Activated T-cell treated with anti-CD3 and anti-CD28 coated beads for 48 hours (primary cell): Measurements from ENCODE around the gene PAFAH1B1.

Source experiments
- DNase-seq: peaks from one replicate; pipeline ENCODE4 v3.0.0-alpha.2; 2020; ENCODE audit warnings: low read depth

Gene PAFAH1B1

GRCh38 chr17:2704031-2704889 lies 110.8 kb downstream of the PAFAH1B1 start:
- no peak for DNase-seq

DNA sequence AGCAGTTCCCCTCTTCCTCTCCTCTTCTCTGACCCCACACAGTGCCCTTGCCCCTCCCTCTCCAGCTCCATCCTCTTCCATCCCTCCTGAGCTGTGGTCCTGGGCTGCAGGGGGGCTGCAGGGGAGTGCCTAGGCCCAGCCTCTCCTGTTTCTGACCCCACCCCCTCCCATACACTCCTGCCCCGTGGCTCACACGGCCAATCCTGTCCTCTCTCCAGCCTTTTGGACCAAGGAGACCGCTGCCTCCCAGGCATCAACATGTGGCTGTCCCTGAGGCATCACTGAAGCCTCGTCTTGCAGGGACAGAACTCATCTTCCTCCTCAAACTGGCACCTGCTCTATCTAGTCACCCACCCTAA lies 111.4 kb downstream of the PAFAH1B1 start:
- no peak for DNase-seq

DNA sequence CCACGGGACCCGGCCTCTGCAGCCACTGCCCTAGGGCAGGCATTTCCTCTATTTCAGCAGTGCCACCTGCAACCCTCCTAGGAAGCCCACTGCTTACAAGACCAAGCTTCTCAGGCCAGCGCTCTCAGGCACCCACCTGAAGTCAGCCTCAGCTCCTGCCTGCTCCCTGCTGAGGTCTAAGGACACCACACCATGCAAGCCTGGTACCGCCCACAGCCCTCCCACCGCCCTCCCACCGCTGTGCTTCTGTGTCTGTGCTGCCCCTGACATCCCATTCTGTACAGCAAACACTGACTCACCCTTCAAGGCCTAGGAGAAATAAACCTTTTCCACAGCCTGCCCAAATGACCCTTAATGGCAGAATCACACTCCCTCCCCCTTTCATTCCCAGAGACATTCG lies 111.8 kb downstream of the PAFAH1B1 start:
- no peak for DNase-seq

- DNase-seq: no peak
Measured at GRCh38 chr17:2705888-2706795, 112.7 kb downstream of the PAFAH1B1 start.

GRCh38 chr17:2706911-2707510 lies 113.6 kb downstream of the PAFAH1B1 start:
- no peak for DNase-seq

- DNase-seq: no peak
Measured at GRCh38 chr17:2707721-2708584, 114.5 kb downstream of the PAFAH1B1 start.

DNA sequence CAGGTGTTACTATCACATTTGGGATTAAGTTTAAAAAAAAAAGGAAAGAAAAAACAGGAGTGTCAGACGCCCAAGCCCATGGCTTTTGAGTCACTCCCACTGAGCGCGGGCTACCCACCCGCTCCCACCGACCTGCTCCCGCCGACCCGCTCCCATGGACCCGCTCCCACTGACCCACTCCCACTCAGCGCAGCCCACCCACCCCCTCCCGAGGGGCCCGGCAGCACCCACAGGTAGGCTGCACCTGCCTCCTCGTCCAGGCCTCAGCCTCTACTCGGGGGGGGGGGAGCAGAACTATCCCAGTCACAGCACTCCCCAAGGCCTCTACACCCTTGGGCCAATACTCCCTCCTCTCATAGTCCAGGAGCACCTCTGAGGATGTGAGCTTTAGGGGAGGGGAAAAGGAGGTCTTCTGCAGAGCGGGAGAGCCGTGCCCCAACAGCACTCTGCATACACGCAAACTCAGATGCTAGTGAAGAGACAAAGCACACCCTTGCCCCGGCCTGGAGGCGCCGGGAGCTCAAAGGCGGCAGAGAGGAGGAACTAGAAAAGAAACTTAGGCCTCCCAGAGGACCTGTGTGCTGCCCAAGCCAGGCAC lies 115.2 kb downstream of the PAFAH1B1 start:
- DNase-seq: no peak

DNA sequence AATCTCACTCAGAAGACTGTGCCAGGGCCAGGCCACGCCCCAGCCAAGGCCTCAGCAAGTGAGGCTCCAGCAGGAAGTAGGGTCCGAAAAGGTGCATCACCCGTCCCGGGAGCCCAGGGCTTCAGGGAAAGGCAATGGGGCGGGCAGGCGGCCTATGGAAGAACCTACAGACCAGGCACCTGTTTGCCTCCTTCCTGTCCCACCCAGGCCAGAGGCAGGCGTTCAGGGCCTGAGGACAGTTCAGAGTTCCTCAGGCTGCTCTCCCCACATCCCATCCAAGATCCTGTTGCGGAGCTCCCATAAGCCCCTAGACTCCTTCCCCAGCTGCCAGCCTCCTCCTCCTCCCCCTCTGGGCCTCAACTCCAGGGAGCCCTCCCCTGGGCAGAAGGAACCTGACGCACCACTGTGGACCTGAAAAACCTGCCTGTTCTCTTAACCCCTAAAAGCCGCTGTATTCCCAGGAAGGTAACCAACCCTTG lies 115.8 kb downstream of the PAFAH1B1 start:
- DNase-seq: no peak

- no peak for DNase-seq
Measured at GRCh38 chr17:2710071-2710802, 116.8 kb downstream of the PAFAH1B1 start.

DNA sequence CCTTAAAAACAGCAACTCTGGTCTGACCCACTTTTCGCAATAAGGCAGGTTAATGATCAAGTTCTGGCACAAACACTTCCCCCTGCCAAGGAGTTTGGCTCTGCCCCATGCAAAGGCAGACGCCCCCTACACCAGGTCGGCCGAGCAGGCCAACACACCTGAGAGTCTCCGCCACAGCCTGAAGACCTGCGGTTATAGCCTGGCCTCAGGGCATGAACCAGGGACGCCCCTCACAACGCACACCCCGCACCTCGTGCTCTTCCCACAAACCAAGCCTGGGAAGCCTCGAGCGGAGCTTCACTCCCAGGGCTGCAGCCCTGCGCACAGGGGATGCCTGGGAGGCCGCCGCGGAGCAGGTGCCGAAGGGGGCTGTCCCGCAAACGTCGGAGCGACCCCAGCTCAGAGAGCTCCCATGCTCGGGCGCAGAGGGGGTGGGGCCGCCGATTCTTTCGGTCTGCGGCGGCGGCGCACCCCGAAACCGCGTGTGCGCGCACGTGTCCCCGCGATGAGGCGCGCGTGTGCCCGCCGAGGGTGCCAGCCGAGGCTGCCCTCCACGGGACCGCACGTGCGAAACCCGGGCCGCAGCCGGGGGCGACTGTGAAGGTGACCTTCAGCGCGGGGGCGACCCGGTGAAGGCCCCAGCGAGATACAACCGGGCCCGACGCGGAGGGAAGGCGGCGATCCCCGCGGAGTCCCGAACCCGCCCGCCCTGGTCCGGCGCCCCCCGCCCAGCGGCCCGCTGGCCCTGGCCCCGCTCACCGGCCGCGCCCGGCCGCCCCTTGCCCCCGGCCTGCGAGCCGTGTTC lies 117.6 kb downstream of the PAFAH1B1 start:
- peak; percentile 42 for DNase-seq

DNA sequence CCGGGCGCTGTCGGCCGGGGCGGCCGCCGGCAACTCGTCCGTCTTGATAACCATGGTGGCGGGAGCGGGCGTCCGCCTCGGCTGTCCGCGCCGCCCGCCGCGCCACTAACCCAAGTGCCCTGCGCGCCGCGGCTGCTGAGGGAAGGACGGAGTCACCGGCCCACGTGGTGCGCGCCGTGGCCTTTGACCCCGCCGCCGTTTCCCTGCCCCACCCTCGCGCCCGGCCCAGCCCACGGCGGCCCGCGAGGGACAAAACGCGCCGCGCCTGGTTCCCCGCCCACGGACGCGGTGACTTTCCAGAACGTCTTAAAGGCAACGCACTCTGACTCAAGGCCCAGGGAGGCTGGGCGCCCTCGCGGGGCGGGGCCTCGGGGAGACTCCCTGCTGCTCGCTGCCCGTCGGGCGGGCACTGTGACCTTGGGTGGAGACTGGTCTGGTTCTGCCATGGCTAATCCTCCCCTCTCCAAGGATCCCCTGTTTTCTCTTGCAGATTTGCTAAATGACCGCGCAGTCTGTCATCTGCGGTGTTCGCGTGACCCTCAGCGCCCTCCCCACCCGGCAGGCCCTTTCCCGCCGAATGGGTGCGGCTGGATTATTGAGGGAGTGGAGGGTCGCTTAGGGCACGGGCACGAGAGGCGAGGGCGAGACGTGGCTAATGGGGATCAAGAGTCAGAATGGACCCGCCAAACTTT lies 118.3 kb downstream of the PAFAH1B1 start, which contains the start of gene CLUH:
CLUH (minus strand) TSS at position 157 of the 692 bp plus-strand sequence; CDS start at position 54, 103 bp downstream.
- peak; percentile 98 for DNase-seq

- DNase-seq: no peak
Measured at GRCh38 chr17:2712300-2713043, 119.0 kb downstream of the PAFAH1B1 start.

DNA sequence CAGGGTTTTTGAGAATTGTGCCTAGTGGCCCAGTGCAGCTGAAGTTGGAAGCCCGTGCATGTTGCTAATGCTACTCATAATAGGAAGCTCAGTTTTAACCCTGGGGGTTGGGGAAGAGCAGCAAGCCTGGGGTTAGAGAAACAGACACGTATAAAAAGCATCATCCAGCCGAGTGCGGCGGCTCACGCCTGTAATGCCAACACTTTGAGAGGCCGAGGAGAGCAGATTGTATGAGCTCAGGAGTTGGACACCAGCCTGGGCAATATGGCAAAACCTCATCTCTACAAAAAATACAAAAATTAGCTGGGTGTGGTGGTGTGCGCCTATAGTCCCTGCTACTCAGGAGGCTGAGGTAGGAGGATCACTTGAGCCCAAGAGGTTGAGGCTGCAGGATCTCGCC lies 120.4 kb downstream of the PAFAH1B1 start:
- DNase-seq: no peak

GRCh38 chr17:2716649-2717048 lies 123.2 kb downstream of the PAFAH1B1 start:
- no peak for DNase-seq

- DNase-seq: no peak
Measured at GRCh38 chr17:2718150-2718938, 124.9 kb downstream of the PAFAH1B1 start.

DNA sequence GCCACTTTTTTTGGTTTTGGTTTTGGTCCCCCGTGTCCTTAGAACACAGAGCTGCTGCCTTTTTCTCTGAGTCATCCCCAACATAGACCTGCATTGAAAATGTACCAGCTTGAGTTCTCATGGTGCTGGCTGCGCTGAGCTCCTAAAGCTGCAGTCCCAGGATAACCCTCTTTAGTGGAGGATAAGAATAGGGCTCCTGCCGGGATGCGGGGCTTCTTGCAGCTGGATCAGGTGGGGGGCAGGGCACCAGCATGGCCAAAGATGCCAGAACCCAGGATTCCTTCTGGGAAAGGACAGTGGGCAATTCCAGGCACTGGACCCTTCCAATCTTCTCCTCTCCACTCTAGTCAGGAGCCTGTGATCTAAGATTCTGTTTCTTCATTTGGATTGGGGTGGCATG lies 126.4 kb downstream of the PAFAH1B1 start:
- DNase-seq: no peak

GRCh38 chr17:2721603-2722002 lies 128.1 kb downstream of the PAFAH1B1 start:
- DNase-seq: no peak
